BE2C (cell line): Measurements from ENCODE around the gene GCFC2.
"Not testable (repeated sequence)": the region's sequence is repeated elsewhere in the genome, so short reads cannot be mapped to it uniquely, and the experiment has no call there.

ENCODE experiments used
- DNase-seq: peaks from one replicate; pipeline ENCODE4 v3.0.0-alpha.2; 2020
- H3K27me3 ChIP-seq: fragments of 250-450 bp; sonication (Bioruptor Pico); 2 replicates; pipeline ENCODE4 v1.5.1; 2020; ENCODE audit warnings: mild to moderate bottlenecking
- H3K36me3 ChIP-seq: fragments of 250-450 bp; sonication (Bioruptor Pico); 2 replicates; pipeline ENCODE4 v1.5.1; 2020; ENCODE audit warnings: mild to moderate bottlenecking
- H3K4me1 ChIP-seq: fragments of 250-450 bp; sonication (Bioruptor Pico); 2 replicates; pipeline ENCODE4 v1.5.1; 2020
- H3K4me3 ChIP-seq: 2 replicates; pipeline ENCODE4 v1.5.1; 2011; ENCODE audit warnings: low read depth, low read length
- H3K9me3 ChIP-seq: fragments of 250-450 bp; sonication (Bioruptor Pico); 2 replicates; pipeline ENCODE4 v1.5.1; 2020
- CTCF ChIP-seq: IDR thresholded peaks from 2 replicates; pipeline ENCODE4 v1.5.1; 2012; ENCODE audit warnings: mild to moderate bottlenecking, low read depth, low read length

Gene GCFC2

GRCh38 chr2:75729861-75730260 is 19.1 kb upstream of the GCFC2 start:
- Histone ChIP-seq H3K27me3 (no peaks in the 10 kb centered on the region), H3K36me3 (no peaks in the 10 kb centered on the region), H3K9me3 (no peaks in the 10 kb centered on the region), H3K4me3 (no peak overlapping the region), H3K4me1 (no peaks in the 10 kb centered on the region)
- peak; percentile 51 for TF ChIP-seq CTCF
- DNase-seq, result no peak

- no peak overlapping the region for H3K4me3 ChIP-seq
- H3K36me3 ChIP-seq, result no peaks in the 10 kb centered on the region
- no peaks in the 10 kb centered on the region for H3K4me1 ChIP-seq
- no peak for TF ChIP-seq CTCF
- H3K9me3 ChIP-seq, result no peaks in the 10 kb centered on the region
- no peaks in the 10 kb centered on the region for H3K27me3 ChIP-seq
- peak; percentile 33 for DNase-seq
Observed at GRCh38 chr2:75728614-75729419, 18.1 kb upstream of the GCFC2 start.

GRCh38 chr2:75722687-75723086 is 12.0 kb upstream of the GCFC2 start:
- TF ChIP-seq CTCF, result no peak
- H3K9me3 ChIP-seq, result no peaks in the 10 kb centered on the region
- H3K4me1 ChIP-seq, result no peaks in the 10 kb centered on the region
- no peaks in the 10 kb centered on the region for H3K36me3 ChIP-seq
- no peak overlapping the region for H3K4me3 ChIP-seq
- no peak for DNase-seq
- no peaks in the 10 kb centered on the region for H3K27me3 ChIP-seq

GRCh38 chr2:75720525-75720924 is 9.8 kb upstream of the GCFC2 start:
- no peak for DNase-seq
- H3K9me3 ChIP-seq, result no peaks in the 10 kb centered on the region
- H3K36me3 ChIP-seq, result no peaks in the 10 kb centered on the region
- H3K4me3 ChIP-seq, result no peak overlapping the region
- TF ChIP-seq CTCF, result no peak
- H3K4me1 ChIP-seq, result no peaks in the 10 kb centered on the region
- no peaks in the 10 kb centered on the region for H3K27me3 ChIP-seq

- H3K27me3 ChIP-seq, result no peaks in the 10 kb centered on the region
- H3K36me3 ChIP-seq, result no peaks in the 10 kb centered on the region
- no peaks in the 10 kb centered on the region for H3K4me1 ChIP-seq
- DNase-seq, result no peak
- H3K9me3 ChIP-seq, result no peaks in the 10 kb centered on the region
- no peak overlapping the region for H3K4me3 ChIP-seq
- TF ChIP-seq CTCF, result no peak
Observed at GRCh38 chr2:75719616-75720015, 8.9 kb upstream of the GCFC2 start.

- no peaks in the 10 kb centered on the region for H3K36me3 ChIP-seq
- H3K9me3 ChIP-seq, result no peaks in the 10 kb centered on the region
- H3K27me3 ChIP-seq, result no peaks in the 10 kb centered on the region
- H3K4me1 ChIP-seq, result no peaks in the 10 kb centered on the region
- H3K4me3 ChIP-seq, result no peak overlapping the region
- peak; percentile 14; the same call in 1 of the 2 replicates for TF ChIP-seq CTCF
- DNase-seq, result no peak
Observed at GRCh38 chr2:75716406-75716805, 5.7 kb upstream of the GCFC2 start.

- H3K4me3 ChIP-seq, H3K27me3 ChIP-seq, H3K9me3 ChIP-seq, H3K4me1 ChIP-seq, DNase-seq, H3K36me3 ChIP-seq: not testable (repeated sequence)
Observed at GRCh38 chr2:75711590-75711989, 875 bp upstream of the GCFC2 start.
